Measurements from ENCODE around the gene B4GALT1.

B4GALT1 gene

DNA sequence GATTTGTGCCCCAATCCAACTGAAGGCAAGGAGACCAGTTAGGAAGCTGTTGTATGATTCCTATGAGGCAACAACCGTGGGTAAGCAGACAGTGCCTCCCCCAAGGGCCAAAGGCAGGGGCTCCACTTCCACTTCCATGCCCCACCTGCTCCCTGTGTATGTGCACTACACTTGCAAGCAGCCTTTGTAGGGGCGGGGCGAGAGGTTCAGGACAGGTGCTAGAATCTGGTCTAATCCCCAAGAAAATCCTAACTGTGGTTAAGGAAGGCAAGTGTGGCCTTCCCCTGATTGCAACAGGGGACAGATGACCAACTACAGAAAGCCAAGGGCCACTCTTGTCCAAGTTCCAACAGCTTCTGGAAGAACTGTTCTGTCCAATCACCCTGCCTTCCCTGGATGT, 41.7 kb downstream of the B4GALT1 start:
- peaks cover 47% of the 10 kb centered on the region for H3K36me3 ChIP-seq (ENCODE audit: control insufficient read depth, insufficient read depth, low read length, severe bottlenecking)
- no peak overlapping the region for H3K4me3 ChIP-seq (ENCODE audit: low read length)

DNA sequence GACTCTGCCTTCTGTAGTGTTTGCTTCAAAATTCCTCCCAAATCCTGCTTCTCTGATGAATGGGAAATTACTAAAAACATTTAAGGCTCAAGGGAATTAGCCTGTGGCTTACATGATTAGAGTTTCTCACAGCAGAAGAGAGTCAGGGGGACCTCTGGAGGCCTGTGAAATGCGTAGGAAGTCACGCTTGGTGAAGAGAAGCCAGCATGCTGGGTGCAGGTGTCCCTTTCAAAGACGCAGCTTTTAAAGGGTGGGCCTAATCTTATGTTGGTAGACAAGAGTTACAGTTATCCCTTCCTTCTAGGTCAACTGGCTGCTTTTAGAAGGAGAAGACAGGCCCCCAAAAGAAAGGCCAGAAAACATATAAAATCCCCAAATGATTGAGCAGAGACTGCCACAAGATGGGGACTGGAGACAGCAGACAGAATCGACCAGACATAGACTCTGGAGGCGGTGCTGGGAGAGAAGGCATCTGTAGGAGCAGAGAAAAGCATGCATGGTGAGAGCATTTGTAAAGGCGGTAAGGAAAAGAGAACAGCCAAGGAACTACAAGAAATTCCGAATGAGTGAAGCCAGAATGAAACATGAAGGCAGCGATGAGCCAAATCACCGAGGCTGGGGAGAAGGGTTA, 42.3 kb downstream of the B4GALT1 start:
- Histone ChIP-seq H3K27me3 (replicated peaks; ENCODE audit: control insufficient read depth, insufficient read depth, low read length) (no peaks in the 10 kb centered on the region), H3K9me3 (ENCODE audit: control insufficient read depth, low read length) (no peaks in the 10 kb centered on the region), H3K9ac (ENCODE audit: low read length) (no peak overlapping the region), H3K4me3 (ENCODE audit: low read length) (no peak overlapping the region), H3K4me1 (ENCODE audit: control insufficient read depth, insufficient read depth, low read length) (peaks cover 18% of the 10 kb centered on the region), H3K36me3 (ENCODE audit: control insufficient read depth, insufficient read depth, low read length, severe bottlenecking) (peaks cover 49% of the 10 kb centered on the region)
- DNase-seq (ENCODE audit: low read depth) = no peak

More for the DNA sequence above, 41.7 kb downstream of the B4GALT1 start:
- Histone ChIP-seq H3K4me1 (ENCODE audit: control insufficient read depth, insufficient read depth, low read length) (peaks cover 24% of the 10 kb centered on the region), H3K9ac (ENCODE audit: low read length) (no peak overlapping the region), H3K27me3 (replicated peaks; ENCODE audit: control insufficient read depth, insufficient read depth, low read length) (no peaks in the 10 kb centered on the region), H3K9me3 (ENCODE audit: control insufficient read depth, low read length) (no peaks in the 10 kb centered on the region)
- no peak for DNase-seq (ENCODE audit: low read depth)

DNA sequence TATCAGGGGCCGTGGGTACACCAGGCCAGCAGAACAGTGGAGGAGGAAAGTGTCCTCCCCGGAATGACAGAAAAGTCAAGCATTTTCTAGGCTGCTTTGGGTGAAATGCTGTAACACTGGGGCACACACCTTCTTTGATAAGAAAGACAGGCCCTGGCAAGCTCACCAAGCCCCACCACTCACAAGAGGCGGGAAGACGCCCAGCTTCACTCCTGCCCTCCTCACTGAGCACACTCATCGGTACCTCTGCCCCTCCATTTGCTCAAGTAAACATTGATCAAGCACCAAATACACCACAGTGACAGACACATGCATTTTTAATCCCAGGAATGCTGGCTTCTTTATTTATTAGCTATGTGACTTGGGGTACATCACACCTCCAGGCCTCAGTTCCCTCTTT, 43.1 kb downstream of the B4GALT1 start:
- DNase-seq (ENCODE audit: low read depth) = no peak
- Histone ChIP-seq H3K4me1 (ENCODE audit: control insufficient read depth, insufficient read depth, low read length) (peaks cover 15% of the 10 kb centered on the region), H3K9ac (ENCODE audit: low read length) (no peak overlapping the region), H3K36me3 (ENCODE audit: control insufficient read depth, insufficient read depth, low read length, severe bottlenecking) (peaks cover 57% of the 10 kb centered on the region), H3K4me3 (ENCODE audit: low read length) (no peak overlapping the region), H3K27me3 (replicated peaks; ENCODE audit: control insufficient read depth, insufficient read depth, low read length) (no peaks in the 10 kb centered on the region), H3K9me3 (ENCODE audit: control insufficient read depth, low read length) (no peaks in the 10 kb centered on the region)

DNA sequence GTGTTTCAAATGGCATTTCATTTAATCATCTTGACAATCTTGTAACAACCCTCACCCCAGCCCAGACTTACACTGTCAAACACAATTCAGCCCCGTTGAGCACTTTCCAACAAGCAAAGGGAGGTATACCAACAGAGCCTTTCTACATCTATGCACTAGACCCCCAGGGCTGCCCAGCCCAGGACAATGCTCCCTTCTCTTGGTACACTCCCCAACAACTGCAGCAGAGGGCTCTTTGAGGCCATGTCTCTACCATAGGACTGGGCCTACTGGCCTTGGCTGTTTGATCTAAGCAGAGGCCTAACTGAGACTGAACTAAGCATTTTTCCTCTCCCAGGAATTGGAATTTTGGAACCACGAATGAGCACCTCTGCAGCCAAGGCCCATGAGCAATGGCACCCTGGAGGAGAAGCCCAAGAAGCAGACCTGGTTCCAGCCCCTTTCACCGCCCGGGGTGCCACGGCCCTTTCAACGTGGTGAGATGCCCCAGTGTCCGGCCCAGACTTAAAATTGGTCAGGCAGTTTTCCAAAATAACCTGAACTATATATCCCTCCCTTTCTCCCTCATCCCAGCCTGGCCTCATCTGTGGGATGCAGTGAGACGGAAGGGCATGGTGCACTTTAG, 43.6 kb downstream of the B4GALT1 start:
- Histone ChIP-seq H3K4me3 (ENCODE audit: low read length) (no peak overlapping the region), H3K36me3 (ENCODE audit: control insufficient read depth, insufficient read depth, low read length, severe bottlenecking) (peaks cover 55% of the 10 kb centered on the region), H3K27me3 (replicated peaks; ENCODE audit: control insufficient read depth, insufficient read depth, low read length) (no peaks in the 10 kb centered on the region), H3K9ac (ENCODE audit: low read length) (no peak overlapping the region), H3K9me3 (ENCODE audit: control insufficient read depth, low read length) (no peaks in the 10 kb centered on the region), H3K4me1 (ENCODE audit: control insufficient read depth, insufficient read depth, low read length) (peaks cover 15% of the 10 kb centered on the region)
- no peak for DNase-seq (ENCODE audit: low read depth)

DNA sequence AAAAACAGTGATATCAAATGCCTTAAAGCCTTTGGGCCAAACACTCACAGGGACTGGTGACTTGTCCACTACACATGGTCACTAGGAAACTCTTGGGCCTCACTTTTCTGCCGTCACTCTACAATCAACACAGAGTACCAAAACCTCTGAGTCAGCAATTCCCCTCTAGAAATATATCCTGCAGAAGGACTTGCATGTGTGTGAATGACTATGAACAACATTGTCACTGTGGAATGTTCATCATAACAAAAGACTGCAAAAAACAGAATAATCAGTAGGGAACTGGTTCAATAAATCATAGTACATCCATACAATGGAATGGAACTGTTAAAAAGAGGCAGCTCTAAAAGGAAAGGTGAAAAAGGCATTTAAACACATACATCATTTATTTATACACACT, 46.5 kb downstream of the B4GALT1 start:
- Histone ChIP-seq H3K4me3 (ENCODE audit: low read length) (no peak overlapping the region), H3K4me1 (ENCODE audit: control insufficient read depth, insufficient read depth, low read length) (peaks cover 22% of the 10 kb centered on the region), H3K9me3 (ENCODE audit: control insufficient read depth, low read length) (no peaks in the 10 kb centered on the region), H3K36me3 (ENCODE audit: control insufficient read depth, insufficient read depth, low read length, severe bottlenecking) (peaks cover 37% of the 10 kb centered on the region), H3K9ac (ENCODE audit: low read length) (no peak overlapping the region), H3K27me3 (replicated peaks; ENCODE audit: control insufficient read depth, insufficient read depth, low read length) (no peaks in the 10 kb centered on the region)
- DNase-seq (ENCODE audit: low read depth) = no peak

DNA sequence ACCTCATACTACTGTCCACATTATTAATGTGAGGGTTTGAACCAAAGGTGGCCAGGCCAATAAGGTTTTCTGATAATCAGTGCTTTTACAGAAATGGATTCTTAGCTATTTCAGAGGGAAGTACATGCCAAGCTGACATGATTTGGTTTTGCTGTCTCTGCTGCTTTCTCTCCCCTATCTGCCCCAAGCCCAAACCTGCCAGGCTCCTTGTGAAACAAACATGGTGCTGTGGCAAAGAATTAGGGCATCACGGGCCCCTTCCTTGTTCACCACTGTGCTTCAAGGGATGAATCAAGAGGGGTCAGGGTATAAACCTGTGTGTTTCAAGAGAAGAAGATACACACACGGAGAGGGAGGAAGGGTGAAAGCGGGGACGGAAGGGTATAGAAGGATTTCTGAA, 49.3 kb downstream of the B4GALT1 start:
- DNase-seq (ENCODE audit: low read depth) = no peak
- Histone ChIP-seq H3K9me3 (ENCODE audit: control insufficient read depth, low read length) (no peaks in the 10 kb centered on the region), H3K4me3 (ENCODE audit: low read length) (peak overlapping the region; percentile 31), H3K36me3 (ENCODE audit: control insufficient read depth, insufficient read depth, low read length, severe bottlenecking) (peaks cover 52% of the 10 kb centered on the region), H3K4me1 (ENCODE audit: control insufficient read depth, insufficient read depth, low read length) (peaks cover 17% of the 10 kb centered on the region), H3K9ac (ENCODE audit: low read length) (peak overlapping the region; percentile 17), H3K27me3 (replicated peaks; ENCODE audit: control insufficient read depth, insufficient read depth, low read length) (no peaks in the 10 kb centered on the region)

DNA sequence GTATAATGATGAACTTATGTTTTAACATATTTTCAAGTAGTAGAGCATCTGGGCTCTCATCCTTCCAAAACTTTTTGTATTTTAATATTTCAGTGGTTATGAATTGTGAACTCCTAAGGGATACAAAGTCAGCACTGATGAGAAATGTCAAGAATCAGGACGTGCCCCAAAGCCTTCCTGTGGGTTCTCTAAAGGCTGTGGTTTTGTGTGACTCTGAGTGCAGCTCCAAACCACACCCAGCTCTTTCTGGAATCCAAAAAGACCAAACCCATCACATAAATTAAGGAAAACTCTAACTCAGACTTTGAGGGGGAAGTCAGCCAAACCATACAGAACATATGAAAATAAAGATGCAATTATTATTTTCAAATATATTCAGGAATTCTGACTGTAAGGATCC, 49.8 kb downstream of the B4GALT1 start:
- H3K9me3 ChIP-seq (ENCODE audit: control insufficient read depth, low read length) = no peaks in the 10 kb centered on the region
- peak; percentile 73 for DNase-seq (ENCODE audit: low read depth)
- peak overlapping the region; percentile 70 for H3K9ac ChIP-seq (ENCODE audit: low read length)
- H3K4me3 ChIP-seq (ENCODE audit: low read length) = peak overlapping the region; percentile 31
- H3K27me3 ChIP-seq (replicated peaks; ENCODE audit: control insufficient read depth, insufficient read depth, low read length) = no peaks in the 10 kb centered on the region
- H3K4me1 ChIP-seq (ENCODE audit: control insufficient read depth, insufficient read depth, low read length) = peaks cover 17% of the 10 kb centered on the region
- peaks cover 57% of the 10 kb centered on the region for H3K36me3 ChIP-seq (ENCODE audit: control insufficient read depth, insufficient read depth, low read length, severe bottlenecking)

DNA sequence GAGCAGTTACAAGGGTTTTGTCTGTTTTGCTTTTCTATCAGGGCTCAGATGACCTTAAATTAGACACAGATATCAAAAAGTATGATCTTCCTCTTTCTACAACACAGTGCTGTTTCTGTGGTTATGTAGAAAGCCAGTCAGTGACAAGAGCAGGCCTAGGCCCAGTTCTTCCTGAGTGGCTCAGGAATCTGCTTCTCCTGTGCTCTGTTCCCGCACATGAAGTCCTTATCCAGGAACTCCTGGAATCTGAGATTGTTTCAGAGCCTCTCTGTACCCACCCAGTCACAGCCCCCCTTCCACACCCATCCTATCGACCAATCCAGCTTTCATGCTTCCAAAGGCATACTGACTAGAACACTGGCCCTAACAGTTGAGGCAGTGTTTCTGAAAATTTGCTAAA, 50.3 kb downstream of the B4GALT1 start:
- H3K9me3 ChIP-seq (ENCODE audit: control insufficient read depth, low read length) = no peaks in the 10 kb centered on the region
- H3K4me3 ChIP-seq (ENCODE audit: low read length) = no peak overlapping the region
- H3K4me1 ChIP-seq (ENCODE audit: control insufficient read depth, insufficient read depth, low read length) = peaks cover 17% of the 10 kb centered on the region
- H3K27me3 ChIP-seq (replicated peaks; ENCODE audit: control insufficient read depth, insufficient read depth, low read length) = no peaks in the 10 kb centered on the region
- peak overlapping the region; percentile 70 for H3K9ac ChIP-seq (ENCODE audit: low read length)
- peak; percentile 60 for DNase-seq (ENCODE audit: low read depth)
- H3K36me3 ChIP-seq (ENCODE audit: control insufficient read depth, insufficient read depth, low read length, severe bottlenecking) = peaks cover 61% of the 10 kb centered on the region

DNA sequence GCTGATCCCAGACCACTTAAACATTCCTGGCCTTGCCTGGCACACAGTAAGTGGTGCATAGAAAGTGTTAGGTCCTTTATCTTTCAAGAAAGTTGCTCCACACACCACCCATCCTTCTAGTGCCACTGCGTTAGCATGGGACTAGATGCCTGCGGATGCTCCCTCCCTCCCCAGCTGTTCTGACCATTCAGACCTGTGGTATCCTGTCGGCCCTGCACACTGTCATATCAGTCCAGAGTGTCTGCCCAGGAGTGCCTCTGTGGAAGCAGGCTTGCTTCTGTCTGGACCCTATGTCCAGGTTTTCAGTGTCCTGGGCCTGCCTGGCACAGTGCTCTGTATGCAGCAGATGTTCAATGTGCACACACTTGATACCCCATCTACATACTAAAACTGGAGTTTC, 52.4 kb downstream of the B4GALT1 start:
- Histone ChIP-seq H3K27me3 (replicated peaks; ENCODE audit: control insufficient read depth, insufficient read depth, low read length) (no peaks in the 10 kb centered on the region), H3K4me3 (ENCODE audit: low read length) (no peak overlapping the region), H3K9ac (ENCODE audit: low read length) (no peak overlapping the region), H3K36me3 (ENCODE audit: control insufficient read depth, insufficient read depth, low read length, severe bottlenecking) (peaks cover 58% of the 10 kb centered on the region), H3K9me3 (ENCODE audit: control insufficient read depth, low read length) (no peaks in the 10 kb centered on the region), H3K4me1 (ENCODE audit: control insufficient read depth, insufficient read depth, low read length) (peaks cover 19% of the 10 kb centered on the region)
- no peak for DNase-seq (ENCODE audit: low read depth)

DNA sequence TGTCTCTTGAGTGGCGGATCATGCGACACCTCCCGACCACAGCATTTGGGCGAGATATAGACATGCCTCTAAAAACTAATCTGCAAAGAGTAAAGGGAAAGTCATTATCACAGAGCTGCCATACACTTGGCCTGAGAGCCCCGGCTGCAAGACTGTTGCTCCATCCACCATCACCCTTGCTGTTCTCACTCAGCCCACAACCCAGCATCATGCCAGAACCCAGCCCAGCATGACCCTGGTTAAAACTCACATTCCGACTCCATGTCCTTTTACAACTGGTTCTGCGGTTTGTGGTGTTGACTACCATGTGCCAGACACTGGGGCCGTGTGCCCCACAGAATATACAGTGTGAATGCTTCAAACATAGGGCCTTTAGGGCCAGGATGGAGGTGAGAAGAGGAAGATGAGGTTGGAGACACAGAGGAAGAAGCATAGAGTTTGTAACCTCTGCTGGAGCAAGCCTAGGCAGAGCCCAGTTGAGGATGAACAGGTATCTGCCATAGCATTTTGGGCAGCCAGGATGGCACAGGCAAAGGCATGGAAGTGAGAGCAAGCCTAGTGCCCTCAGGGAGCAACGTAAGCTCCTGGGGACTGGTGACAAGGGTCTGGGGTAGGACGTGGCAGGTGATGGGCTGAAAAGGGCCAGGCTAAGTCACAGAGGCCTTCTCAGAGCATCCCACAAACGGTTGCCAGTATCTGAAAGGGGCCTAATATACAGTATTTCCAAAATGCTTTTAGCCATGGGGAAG, 53.2 kb downstream of the B4GALT1 start:
- Histone ChIP-seq H3K36me3 (ENCODE audit: control insufficient read depth, insufficient read depth, low read length, severe bottlenecking) (peaks cover 50% of the 10 kb centered on the region), H3K4me3 (ENCODE audit: low read length) (no peak overlapping the region), H3K9me3 (ENCODE audit: control insufficient read depth, low read length) (no peaks in the 10 kb centered on the region), H3K9ac (ENCODE audit: low read length) (no peak overlapping the region), H3K4me1 (ENCODE audit: control insufficient read depth, insufficient read depth, low read length) (peaks cover 25% of the 10 kb centered on the region), H3K27me3 (replicated peaks; ENCODE audit: control insufficient read depth, insufficient read depth, low read length) (no peaks in the 10 kb centered on the region)
- DNase-seq (ENCODE audit: low read depth) = no peak

DNA sequence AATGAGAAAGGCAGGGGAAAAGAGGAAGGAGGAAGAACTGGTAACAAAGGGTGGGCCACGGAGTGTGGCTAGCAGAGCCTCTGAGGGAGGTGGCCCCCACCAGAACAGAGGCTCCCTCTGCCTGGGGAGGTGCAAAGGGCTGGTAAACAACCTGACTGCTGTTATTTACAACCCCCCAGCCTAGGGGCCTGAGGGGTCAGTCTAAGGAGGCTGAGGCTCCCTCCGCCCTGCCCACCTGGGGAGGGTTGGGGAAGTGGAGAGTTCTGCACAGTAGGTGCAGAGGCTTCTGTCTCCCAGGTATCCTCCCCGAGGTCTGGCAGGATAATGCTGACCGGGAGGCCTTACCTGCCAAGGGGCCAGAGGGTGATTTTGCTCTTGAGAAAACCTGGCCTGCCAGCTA, 55.0 kb downstream of the B4GALT1 start:
- Histone ChIP-seq H3K4me1 (ENCODE audit: control insufficient read depth, insufficient read depth, low read length) (peaks cover 26% of the 10 kb centered on the region), H3K36me3 (ENCODE audit: control insufficient read depth, insufficient read depth, low read length, severe bottlenecking) (peaks cover 42% of the 10 kb centered on the region), H3K4me3 (ENCODE audit: low read length) (no peak overlapping the region), H3K9ac (ENCODE audit: low read length) (no peak overlapping the region), H3K27me3 (replicated peaks; ENCODE audit: control insufficient read depth, insufficient read depth, low read length) (no peaks in the 10 kb centered on the region), H3K9me3 (ENCODE audit: control insufficient read depth, low read length) (no peaks in the 10 kb centered on the region)
- no peak for DNase-seq (ENCODE audit: low read depth)

Data from adipocyte (in vitro differentiated cells).